Large intestine (tissue), 3 donors: ENCODE data around the gene CMIP. TPM values are rescaled to one million over a fixed set of nuclear protein-coding genes. Genes with fewer than 3 reads are reported as not detected.

Source experiments
- DNase-seq, 2 donors: peaks; one replicate each; pipeline versions ENCODE4 v3.0.0 to v3.0.0-alpha.2; 2013
- H3K27ac ChIP-seq: one replicate; pipeline ENCODE4 v1.5.1; 2013; ENCODE audit warnings: low read length
- H3K27me3 ChIP-seq: 2 replicates; pipeline ENCODE4 v1.6.1; 2013; ENCODE audit warnings: low read length; ENCODE audit not compliant: control insufficient read depth, insufficient read depth
- H3K36me3 ChIP-seq: 2 replicates; pipeline ENCODE4 v1.6.1; 2013; ENCODE audit warnings: low read length; ENCODE audit not compliant: control insufficient read depth, insufficient read depth
- H3K4me1 ChIP-seq: one replicate; pipeline ENCODE4 v1.6.1; 2013; ENCODE audit warnings: low read length; ENCODE audit not compliant: control insufficient read depth, insufficient read depth
- H3K4me3 ChIP-seq: one replicate; pipeline ENCODE4 v1.5.1; 2013; ENCODE audit warnings: low read length
- H3K9me3 ChIP-seq: one replicate; pipeline ENCODE4 v1.6.1; 2013; ENCODE audit warnings: mild to moderate bottlenecking, low read depth, low read length, moderate library complexity; ENCODE audit not compliant: control insufficient read depth
- WGBS: methylation state at CpG from one replicate; pipeline ENCODE4 v1.1.5; 2013; ENCODE audit warnings: low lambda C conversion rate; ENCODE audit not compliant: insufficient coverage; 5-methylcytosine and 5-hydroxymethylcytosine counted together
- polyA plus RNA-seq: library from polyadenylated mRNA; unstranded; fragments of 120-200 nt; gene quantifications from one replicate; pipeline ENCODE4 v1.2.1, GENCODE V29; 2013

CMIP gene
- polyA plus RNA-seq, 1 donor = 64.5 TPM

- no peaks in the 10 kb centered on the region for H3K27me3 ChIP-seq
- H3K4me3 ChIP-seq = no peak overlapping the region
- no peaks in the 10 kb centered on the region for H3K9me3 ChIP-seq
- no peak overlapping the region for H3K27ac ChIP-seq
- peaks cover 30% of the 10 kb centered on the region for H3K4me1 ChIP-seq
- H3K36me3 ChIP-seq = peaks cover 3% of the 10 kb centered on the region
- WGBS = no CpG with 5 or more reads among the region's 9 CpGs
- DNase-seq = no peak
These were observed 134.2 kb downstream of the CMIP start for GRCh38 chr16:81578636-81579413.

GRCh38 chr16:81581107-81581506 lies 136.5 kb downstream of the CMIP start:
- Histone ChIP-seq H3K27me3 (no peaks in the 10 kb centered on the region), H3K9me3 (no peaks in the 10 kb centered on the region), H3K27ac (no peak overlapping the region), H3K4me3 (no peak overlapping the region), H3K36me3 (peaks cover 3% of the 10 kb centered on the region), H3K4me1 (peaks cover 29% of the 10 kb centered on the region)
- peak in 1 of 2 donors; percentile 57 for DNase-seq
- no CpG with 5 or more reads among the region's 12 CpGs for WGBS

GRCh38 chr16:81582655-81583441 lies 138.2 kb downstream of the CMIP start:
- peak overlapping the region; percentile 81 for H3K27ac ChIP-seq
- 76% methylated on average over 5 of the region's 21 CpGs for WGBS
- H3K4me1 ChIP-seq = peaks cover 31% of the 10 kb centered on the region
- H3K27me3 ChIP-seq = no peaks in the 10 kb centered on the region
- H3K9me3 ChIP-seq = no peaks in the 10 kb centered on the region
- DNase-seq = peak; percentile 63 to 83
- peaks cover 5% of the 10 kb centered on the region for H3K36me3 ChIP-seq
- no peak overlapping the region for H3K4me3 ChIP-seq

GRCh38 chr16:81583893-81584631 lies 139.5 kb downstream of the CMIP start:
- Histone ChIP-seq H3K36me3 (peaks cover 6% of the 10 kb centered on the region), H3K9me3 (no peaks in the 10 kb centered on the region), H3K27me3 (no peaks in the 10 kb centered on the region), H3K27ac (peak overlapping the region; percentile 81), H3K4me3 (no peak overlapping the region), H3K4me1 (peaks cover 32% of the 10 kb centered on the region)
- DNase-seq = peak in 1 of 2 donors; percentile 50
- 75% methylated on average over 3 of the region's 14 CpGs for WGBS

GRCh38 chr16:81585785-81586184 lies 141.2 kb downstream of the CMIP start:
- no peaks in the 10 kb centered on the region for H3K27me3 ChIP-seq
- no CpG with 5 or more reads among the region's 8 CpGs for WGBS
- peaks cover 31% of the 10 kb centered on the region for H3K4me1 ChIP-seq
- H3K9me3 ChIP-seq = no peaks in the 10 kb centered on the region
- peaks cover 7% of the 10 kb centered on the region for H3K36me3 ChIP-seq
- H3K4me3 ChIP-seq = no peak overlapping the region
- no peak overlapping the region for H3K27ac ChIP-seq
- peak in 1 of 2 donors; percentile 53 for DNase-seq

GRCh38 chr16:81586417-81586816 lies 141.8 kb downstream of the CMIP start:
- H3K4me1 ChIP-seq = peaks cover 33% of the 10 kb centered on the region
- peaks cover 7% of the 10 kb centered on the region for H3K36me3 ChIP-seq
- no peak overlapping the region for H3K4me3 ChIP-seq
- DNase-seq = no peak
- 83% methylated on average over 1 of the region's 7 CpGs for WGBS
- H3K27ac ChIP-seq = no peak overlapping the region
- no peaks in the 10 kb centered on the region for H3K27me3 ChIP-seq
- H3K9me3 ChIP-seq = no peaks in the 10 kb centered on the region

GRCh38 chr16:81586977-81587625 lies 142.5 kb downstream of the CMIP start:
- no CpG with 5 or more reads among the region's 11 CpGs for WGBS
- peaks cover 7% of the 10 kb centered on the region for H3K36me3 ChIP-seq
- H3K4me3 ChIP-seq = no peak overlapping the region
- DNase-seq = no peak
- H3K27ac ChIP-seq = no peak overlapping the region
- peaks cover 35% of the 10 kb centered on the region for H3K4me1 ChIP-seq
- no peaks in the 10 kb centered on the region for H3K9me3 ChIP-seq
- H3K27me3 ChIP-seq = no peaks in the 10 kb centered on the region

- no peaks in the 10 kb centered on the region for H3K9me3 ChIP-seq
- no peak overlapping the region for H3K4me3 ChIP-seq
- H3K4me1 ChIP-seq = peaks cover 34% of the 10 kb centered on the region
- peaks cover 7% of the 10 kb centered on the region for H3K36me3 ChIP-seq
- no peak overlapping the region for H3K27ac ChIP-seq
- WGBS = no CpG with 5 or more reads among the region's 12 CpGs
- no peaks in the 10 kb centered on the region for H3K27me3 ChIP-seq
- no peak for DNase-seq
These were observed 143.1 kb downstream of the CMIP start for GRCh38 chr16:81587626-81588160.

GRCh38 chr16:81588326-81589081 lies 143.9 kb downstream of the CMIP start:
- Histone ChIP-seq H3K9me3 (peaks cover 6% of the 10 kb centered on the region), H3K27ac (no peak overlapping the region), H3K4me3 (no peak overlapping the region), H3K27me3 (no peaks in the 10 kb centered on the region), H3K36me3 (peaks cover 7% of the 10 kb centered on the region), H3K4me1 (peaks cover 34% of the 10 kb centered on the region)
- DNase-seq = no peak
- 71% methylated on average over 1 of the region's 17 CpGs for WGBS
